ENCODE measurements around the gene HEY2. TPM values are rescaled to one million over a fixed set of nuclear protein-coding genes. Genes with fewer than 3 reads are reported as not detected.

Gene HEY2
- total and polyA plus RNA-seq, 2 of the 8 experiments (the other 6 are each of a cell fraction or from before 2014, with no cell fraction given): 9.1 to 16.2 TPM

GRCh38 chr6:125738276-125738675, 11.2 kb upstream of the HEY2 start:
- Histone ChIP-seq H3K56ac (replicated peaks; ENCODE audit: insufficient read length, low read depth, low read length) (no peak overlapping the region), H3K14ac (ENCODE audit: insufficient read length) (no peak overlapping the region), H2BK5ac (ENCODE audit: low read depth, low read length) (no peak overlapping the region), H3K4ac (replicated peaks; ENCODE audit: insufficient read length, low read depth, low read length) (no peak overlapping the region), H4K20me1 (replicated peaks in 1 of 2; ENCODE audit: control insufficient read depth in 1 of 2, insufficient read depth in 2 of 2, low read length in 2 of 2) (no peaks in the 10 kb centered on the region), H3K4me1 (replicated peaks in 1 of 4; ENCODE audit: control insufficient read depth in 3 of 4, insufficient read depth in 4 of 4, low read length in 3 of 4) (peaks cover 0 to 6% (median 0%) of the 10 kb centered on the region in 4 experiments; a peak in 1 of 7 replicates), H4K8ac (ENCODE audit: extremely low read depth, insufficient read depth, low read length) (no peak overlapping the region), H4K5ac (ENCODE audit: insufficient read length, low read depth, low read length) (no peak overlapping the region), H3K4me3 (ENCODE audit: extremely low read depth in 1 of 4, insufficient read depth in 2 of 4, low read depth in 3 of 4, low read length in 4 of 4) (no peak overlapping the region), H2AK5ac (ENCODE audit: low read depth, low read length) (no peak overlapping the region), H2AFZ (ENCODE audit: low read length) (no peak overlapping the region), H3K36me3 (ENCODE audit: control insufficient read depth in 2 of 4, insufficient read depth in 4 of 4, low read length in 3 of 4) (no peaks in the 10 kb centered on the region), H3K27ac (ENCODE audit: low read depth, low read length) (no peak overlapping the region), H3K9me3 (ENCODE audit: insufficient read depth in 2 of 2, low read depth in 1 of 2, low read length in 1 of 2) (no peaks in the 10 kb centered on the region; a peak in 1 of 4 replicates), H3K18ac (ENCODE audit: extremely low read depth, low read length) (no peak overlapping the region), H3K79me2 (ENCODE audit: control insufficient read depth in 1 of 2, insufficient read depth in 2 of 2, low read length in 2 of 2) (no peaks in the 10 kb centered on the region), H3K9ac (replicated peaks in 1 of 4; ENCODE audit: extremely low read depth in 1 of 4, low read depth in 3 of 4, low read length in 3 of 4) (no peak overlapping the region), H2BK15ac (ENCODE audit: low read length) (no peak overlapping the region), H3K4me2 (ENCODE audit: insufficient read depth in 1 of 2, low read depth in 2 of 2, low read length in 2 of 2) (no peak overlapping the region), H3K27me3 (replicated peaks in 1 of 4; ENCODE audit: control insufficient read depth in 3 of 4, extremely low read depth in 1 of 4, insufficient read depth in 3 of 4, low read length in 3 of 4) (no peaks in the 10 kb centered on the region), H2BK12ac (ENCODE audit: low read depth, low read length) (no peak overlapping the region), H3K23me2 (ENCODE audit: low read depth, low read length) (no peaks in the 10 kb centered on the region; the same call in 1 of the 2 replicates), H4K91ac (replicated peaks; ENCODE audit: insufficient read length, low read length) (no peak overlapping the region), H3K79me1 (ENCODE audit: low read depth, low read length) (no peaks in the 10 kb centered on the region), H2BK120ac (replicated peaks; ENCODE audit: low read depth, low read length) (no peak overlapping the region), H3K23ac (ENCODE audit: insufficient read length) (no peak overlapping the region), H2BK20ac (ENCODE audit: low read length) (no peak overlapping the region)
- POLR2A ChIA-PET (ENCODE audit: partially characterized antibody): no interaction called here
- FAIRE-seq (no peak), DNase-seq (ENCODE audit: low read depth in 1 of 2, low spot score in 2 of 2) (no peak)
- CTCF ChIA-PET (ENCODE audit: partially characterized antibody): no interaction called here
- no peak for TF ChIP-seq SIRT6 (IDR thresholded peaks at IDR 0.05; ENCODE audit: low read length)
- TF ChIP-seq CBX5 (IDR thresholded peaks at IDR 0.05; ENCODE audit: low read depth, low read length): no peak
- TF ChIP-seq POU5F1 (IDR thresholded peaks at IDR 0.05; ENCODE audit: low read depth, low read length): no peak
- TF ChIP-seq EGR1 (IDR thresholded peaks at IDR 0.05; ENCODE audit: borderline replicate concordance, low read depth, low read length): no peak
- TF ChIP-seq TBP (IDR thresholded peaks at IDR 0.05; ENCODE audit: low read depth, low read length): no peak
- no peak for TF ChIP-seq BACH1 (IDR thresholded peaks at IDR 0.05; ENCODE audit: low read length)
- no peak for TF ChIP-seq CREB1 (IDR thresholded peaks at IDR 0.05)
- TF ChIP-seq MAX (IDR thresholded peaks at IDR 0.05): no peak
- no peak for TF ChIP-seq KDM4A (IDR thresholded peaks at IDR 0.05; ENCODE audit: low read depth, low read length, severe bottlenecking)
- no peak for TF ChIP-seq CTCF (IDR thresholded peaks at IDR 0.05; ENCODE audit: control extremely low read depth in 1 of 3, insufficient read depth in 1 of 3, low read depth in 1 of 3, low read length in 3 of 3)
- no peak for TF ChIP-seq RBBP5 (IDR thresholded peaks at IDR 0.05; ENCODE audit: borderline replicate concordance, low read depth, low read length)
- no peak for TF ChIP-seq SP1 (IDR thresholded peaks at IDR 0.05; ENCODE audit: low read depth, low read length)
- TF ChIP-seq POLR2A (IDR thresholded peaks at IDR 0.05; ENCODE audit: control extremely low read depth in 1 of 2, low read depth in 2 of 2, low read length in 2 of 2): no peak
- no peak for TF ChIP-seq RAD21 (IDR thresholded peaks at IDR 0.05 in 1 of 2, conservative IDR thresholded peaks at IDR 0.05 in 1 of 2; ENCODE audit: low read depth in 2 of 2, low read length in 2 of 2)

Data from H1 (cell line).